Stimulated activated CD8-positive, alpha-beta memory T cell treated with anti-CD3 and anti-CD28 coated beads, Interleukin-7, amount 100 ng/mL, for 1 hour (primary cell): ENCODE data around the gene GAB2.
"Not testable (repeated sequence)": the region's sequence is repeated elsewhere in the genome, so short reads cannot be mapped to it uniquely, and the experiment has no call there.

ENCODE experiments used
- DNase-seq, 2 donors: peaks; one replicate each; pipeline ENCODE4 v3.0.0-alpha.2; 2020; ENCODE audit warnings: low read depth in 2 of 2

GAB2 gene

GRCh38 chr11:78250099-78250498 is 167.5 kb downstream of the GAB2 start:
- no peak for DNase-seq

- no peak for DNase-seq
Observed at GRCh38 chr11:78248903-78249302, 168.7 kb downstream of the GAB2 start.

GRCh38 chr11:78248191-78248590 is 169.4 kb downstream of the GAB2 start:
- no peak for DNase-seq

- no peak for DNase-seq
Observed at GRCh38 chr11:78244546-78245255, 172.9 kb downstream of the GAB2 start.

- DNase-seq = no peak
Observed at GRCh38 chr11:78244080-78244479, 173.5 kb downstream of the GAB2 start.

GRCh38 chr11:78241475-78241874 is 176.1 kb downstream of the GAB2 start:
- DNase-seq = no peak

GRCh38 chr11:78239781-78240180 is 177.8 kb downstream of the GAB2 start:
- no peak for DNase-seq

- no peak for DNase-seq
Observed at GRCh38 chr11:78237293-78238046, 180.2 kb downstream of the GAB2 start.

GRCh38 chr11:78234006-78234405 is 183.6 kb downstream of the GAB2 start:
- no peak for DNase-seq

GRCh38 chr11:78233046-78233445 is 184.6 kb downstream of the GAB2 start:
- not testable (repeated sequence) for DNase-seq

- no peak for DNase-seq
Observed at GRCh38 chr11:78231962-78232501, 185.6 kb downstream of the GAB2 start.

GRCh38 chr11:78230161-78230877 is 187.3 kb downstream of the GAB2 start:
- DNase-seq = no peak

GRCh38 chr11:78229106-78229505 is 188.5 kb downstream of the GAB2 start:
- DNase-seq = no peak

GRCh38 chr11:78228467-78228866 is 189.2 kb downstream of the GAB2 start:
- no peak for DNase-seq

- DNase-seq = no peak
Observed at GRCh38 chr11:78227921-78228320, 189.7 kb downstream of the GAB2 start.

- no peak for DNase-seq
Observed at GRCh38 chr11:78226684-78227680, 190.6 kb downstream of the GAB2 start.

GRCh38 chr11:78224906-78225420 is 192.7 kb downstream of the GAB2 start:
- DNase-seq = no peak

GRCh38 chr11:78224506-78224905 is 193.1 kb downstream of the GAB2 start:
- DNase-seq = no peak

- DNase-seq = no peak
Observed at GRCh38 chr11:78223320-78223954, 194.2 kb downstream of the GAB2 start.

- DNase-seq = not testable (repeated sequence)
Observed at GRCh38 chr11:78222726-78223125, 194.9 kb downstream of the GAB2 start.
